ENCODE results near the gene COLEC11.
A peak's percentile ranks its signal among the peaks of the same experiment; 100 is the strongest.

Gene COLEC11

GRCh38 chr2:3627500-3628100 lies 32.7 kb downstream of the COLEC11 start:
- H3K4me2 ChIP-seq (ENCODE audit: low read length) = no peak overlapping the region
- no peaks in the 10 kb centered on the region for H3K27me3 ChIP-seq (ENCODE audit: insufficient read depth, low read length)
- H3K36me3 ChIP-seq (ENCODE audit: insufficient read depth, low read length) = no peaks in the 10 kb centered on the region; the same call in 1 of the 2 replicates
- H4K20me1 ChIP-seq (ENCODE audit: insufficient read depth, low read length) = no peaks in the 10 kb centered on the region
- H3K4me1 ChIP-seq (ENCODE audit: insufficient read depth, low read length, severe bottlenecking) = no peaks in the 10 kb centered on the region
- H3K79me2 ChIP-seq (ENCODE audit: insufficient read depth, low read length) = no peaks in the 10 kb centered on the region
- no peaks in the 10 kb centered on the region for H3F3A ChIP-seq (ENCODE audit: insufficient read depth, low read length)
- no peaks in the 10 kb centered on the region for H3K9me3 ChIP-seq (ENCODE audit: low read length)
- H3K9me2 ChIP-seq (ENCODE audit: low read depth, low read length) = no peaks in the 10 kb centered on the region
- H3K27ac ChIP-seq (ENCODE audit: low read depth, low read length, poor library complexity, severe bottlenecking) = no peak overlapping the region
- no peak overlapping the region for H2AFZ ChIP-seq (ENCODE audit: low read length)
- no peak overlapping the region for H3K9ac ChIP-seq (ENCODE audit: low read length)
- no peak overlapping the region for H3K4me3 ChIP-seq (ENCODE audit: low read depth, low read length, poor library complexity, severe bottlenecking)
- TF ChIP-seq CTCF (IDR thresholded peaks at IDR 0.05; ENCODE audit: low read length) (no peak), EZH2 (IDR thresholded peaks at IDR 0.05; ENCODE audit: borderline replicate concordance, low read length) (no peak)

- Histone ChIP-seq H2AFZ (ENCODE audit: low read length) (no peak overlapping the region), H3K4me3 (ENCODE audit: low read depth, low read length, poor library complexity, severe bottlenecking) (no peak overlapping the region), H3K27ac (ENCODE audit: low read depth, low read length, poor library complexity, severe bottlenecking) (no peak overlapping the region), H3K9me3 (ENCODE audit: low read length) (no peaks in the 10 kb centered on the region), H3F3A (ENCODE audit: insufficient read depth, low read length) (no peaks in the 10 kb centered on the region), H3K36me3 (ENCODE audit: insufficient read depth, low read length) (no peaks in the 10 kb centered on the region; the same call in 1 of the 2 replicates), H4K20me1 (ENCODE audit: insufficient read depth, low read length) (no peaks in the 10 kb centered on the region), H3K79me2 (ENCODE audit: insufficient read depth, low read length) (no peaks in the 10 kb centered on the region), H3K4me2 (ENCODE audit: low read length) (no peak overlapping the region), H3K9ac (ENCODE audit: low read length) (no peak overlapping the region), H3K27me3 (ENCODE audit: insufficient read depth, low read length) (no peaks in the 10 kb centered on the region), H3K4me1 (ENCODE audit: insufficient read depth, low read length, severe bottlenecking) (no peaks in the 10 kb centered on the region), H3K9me2 (ENCODE audit: low read depth, low read length) (no peaks in the 10 kb centered on the region)
- TF ChIP-seq CTCF (IDR thresholded peaks at IDR 0.05; ENCODE audit: low read length) = no peak
- no peak for TF ChIP-seq EZH2 (IDR thresholded peaks at IDR 0.05; ENCODE audit: borderline replicate concordance, low read length)
Measured at GRCh38 chr2:3628241-3628679, 33.3 kb downstream of the COLEC11 start.

- Histone ChIP-seq H3K9me2 (ENCODE audit: low read depth, low read length) (no peaks in the 10 kb centered on the region), H3K4me2 (ENCODE audit: low read length) (no peak overlapping the region), H3K4me3 (ENCODE audit: low read depth, low read length, poor library complexity, severe bottlenecking) (no peak overlapping the region), H3K27ac (ENCODE audit: low read depth, low read length, poor library complexity, severe bottlenecking) (no peak overlapping the region), H3K36me3 (ENCODE audit: insufficient read depth, low read length) (no peaks in the 10 kb centered on the region; the same call in 1 of the 2 replicates), H3K9ac (ENCODE audit: low read length) (no peak overlapping the region), H3K4me1 (ENCODE audit: insufficient read depth, low read length, severe bottlenecking) (no peaks in the 10 kb centered on the region), H3F3A (ENCODE audit: insufficient read depth, low read length) (no peaks in the 10 kb centered on the region), H3K9me3 (ENCODE audit: low read length) (no peaks in the 10 kb centered on the region), H2AFZ (ENCODE audit: low read length) (no peak overlapping the region), H3K79me2 (ENCODE audit: insufficient read depth, low read length) (no peaks in the 10 kb centered on the region), H3K27me3 (ENCODE audit: insufficient read depth, low read length) (no peaks in the 10 kb centered on the region), H4K20me1 (ENCODE audit: insufficient read depth, low read length) (no peaks in the 10 kb centered on the region)
- peak; percentile 49; the same call in 1 of the 2 replicates for TF ChIP-seq CTCF (IDR thresholded peaks at IDR 0.05; ENCODE audit: low read length)
- no peak for TF ChIP-seq EZH2 (IDR thresholded peaks at IDR 0.05; ENCODE audit: borderline replicate concordance, low read length)
Measured at GRCh38 chr2:3628800-3629199, 33.9 kb downstream of the COLEC11 start.

Measured in OCI-LY1 (cell line).